Activated T-cell treated with anti-CD3 and anti-CD28 coated beads, Interleukin-2, amount 50 U/mL, for 48 hours (primary cell): ENCODE measurements around the gene DCHS2.
A peak's percentile ranks its signal among the peaks of the same experiment; 100 is the strongest.

Experiments used
- DNase-seq, 2 experiments: peaks; one replicate each; pipeline ENCODE4 v3.0.0-alpha.2; 2020

DCHS2 gene

DNA sequence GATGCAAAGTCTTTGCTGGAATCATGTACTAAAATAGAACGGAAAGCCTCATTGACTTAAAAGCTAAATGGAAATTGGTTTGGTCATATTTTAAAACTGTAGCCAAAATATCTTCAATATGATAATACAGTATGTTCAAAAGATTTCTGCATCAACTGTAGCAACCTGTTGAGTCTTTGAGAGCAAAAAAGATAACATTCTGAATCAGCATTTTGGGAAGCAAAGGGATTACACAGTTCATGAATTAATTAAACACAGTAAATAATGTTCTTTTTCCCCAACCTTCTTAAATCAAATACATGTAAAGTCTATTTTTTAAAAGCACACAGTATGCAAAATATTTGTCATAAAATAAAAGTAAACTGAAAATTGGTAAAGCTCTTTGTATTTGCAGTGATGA lies 50.5 kb downstream of the DCHS2 start:
- no peak for DNase-seq

DNA sequence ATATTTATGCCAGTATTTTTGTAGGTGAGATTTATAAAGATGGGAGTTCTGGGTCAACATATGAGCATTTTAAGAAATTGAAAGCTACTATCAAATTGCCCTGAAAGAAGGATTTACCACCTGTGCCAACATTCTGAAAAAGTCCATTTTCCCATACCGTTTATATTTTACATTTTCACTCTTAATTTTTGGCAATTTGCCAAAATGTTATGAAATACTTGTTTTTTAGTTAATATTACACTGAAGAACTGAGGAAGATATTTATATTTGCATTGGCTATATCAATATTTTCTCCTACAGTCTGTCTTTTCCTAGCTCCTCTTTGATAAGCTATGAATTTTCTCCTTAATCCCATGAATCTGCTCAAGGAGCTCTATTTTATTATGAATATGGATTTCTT lies 52.4 kb downstream of the DCHS2 start:
- DNase-seq: no peak

DNA sequence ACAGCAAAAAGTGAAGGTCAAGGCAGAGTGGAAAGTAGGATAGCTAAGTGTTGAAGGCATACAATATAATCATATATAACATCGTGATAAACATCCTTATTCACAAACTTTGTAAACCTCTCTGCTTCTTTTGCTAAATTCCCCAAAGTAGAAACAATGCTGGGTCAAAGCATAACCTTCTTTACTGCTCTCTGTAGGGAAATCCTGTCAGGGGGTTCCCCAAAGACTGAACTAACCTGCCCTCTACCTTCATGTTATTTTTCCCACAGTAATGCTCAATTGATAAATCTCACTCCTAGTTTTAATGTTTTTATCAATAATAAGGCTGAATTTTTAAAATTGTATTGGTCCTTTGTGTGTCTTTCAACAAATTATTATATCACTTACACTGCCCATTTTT lies 55.7 kb downstream of the DCHS2 start:
- DNase-seq: no peak

DNA sequence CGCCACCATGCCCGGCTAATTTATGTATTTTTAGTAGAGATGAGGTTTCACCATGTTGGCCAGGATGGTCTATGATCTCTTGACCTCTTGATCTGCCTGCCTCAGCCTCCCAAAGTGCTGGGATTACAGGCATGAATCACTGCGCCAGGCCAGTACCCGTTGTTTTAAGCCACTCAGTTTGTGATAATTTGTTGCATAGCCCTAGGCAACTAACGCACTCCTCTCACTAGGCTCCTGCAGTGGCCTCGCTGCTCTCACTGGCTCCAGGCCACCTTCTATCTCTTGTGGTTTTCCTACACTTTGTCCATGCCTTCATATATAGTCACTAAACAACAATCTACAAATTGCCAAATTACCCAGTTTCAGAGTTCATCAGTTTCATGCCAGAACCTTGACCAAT lies 58.1 kb downstream of the DCHS2 start:
- DNase-seq: no peak

DNA sequence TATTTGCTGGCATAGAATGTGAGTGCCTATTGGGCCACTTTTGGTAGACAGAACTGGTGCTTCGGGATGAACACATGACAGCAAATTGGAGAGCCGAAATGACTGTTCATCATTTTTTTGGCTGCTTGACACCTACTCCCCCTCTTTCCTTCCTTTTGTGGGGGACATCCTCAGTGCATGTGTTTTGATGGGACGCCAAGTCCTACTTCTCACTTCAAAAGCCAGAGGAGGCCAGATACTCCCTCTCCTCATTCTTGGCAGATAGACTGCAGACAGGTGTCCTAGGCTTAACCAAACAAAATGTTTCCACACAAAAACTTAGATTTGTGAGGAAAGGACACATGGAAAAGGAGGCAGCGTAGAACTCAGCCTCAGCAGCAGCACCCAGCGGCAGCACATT lies 62.4 kb downstream of the DCHS2 start:
- no peak for DNase-seq

DNA sequence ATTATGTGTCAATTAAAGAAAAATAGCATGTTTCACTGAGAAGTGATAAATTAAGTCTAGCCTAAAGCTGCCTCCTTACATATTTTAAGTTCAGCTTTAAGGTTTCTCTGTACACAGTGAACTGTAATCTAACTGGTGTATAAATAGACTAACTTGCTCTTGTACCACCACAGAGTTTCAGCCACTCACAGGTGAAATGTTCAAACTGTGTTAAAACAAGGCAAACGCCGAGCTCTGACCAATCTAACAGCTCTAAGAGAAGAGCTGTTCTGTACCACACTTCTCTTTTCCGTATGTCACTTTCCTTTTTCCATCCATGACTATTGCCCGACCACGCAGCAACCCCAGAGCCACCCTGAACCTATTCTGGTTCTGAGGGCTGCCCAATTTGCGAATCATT lies 64.5 kb downstream of the DCHS2 start:
- DNase-seq: no peak

DNA sequence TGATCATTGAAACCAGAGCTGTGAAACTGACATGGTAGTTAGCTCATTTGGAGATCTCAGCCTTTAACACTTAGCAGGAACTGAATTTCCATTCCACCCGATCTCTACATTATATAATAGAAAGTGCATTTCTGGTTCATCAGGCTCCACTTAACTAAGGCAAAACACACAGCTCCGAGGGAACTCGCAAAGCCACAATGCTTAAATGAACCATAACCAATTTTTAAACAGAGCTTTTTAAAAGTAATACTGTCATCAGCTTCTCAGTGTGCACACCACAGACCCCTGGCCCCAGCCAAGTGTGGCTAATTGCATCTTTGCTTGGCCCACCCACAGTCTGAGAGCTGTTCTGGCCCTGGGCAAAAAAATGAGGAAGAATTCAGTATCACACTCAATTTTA lies 66.1 kb downstream of the DCHS2 start:
- DNase-seq: no peak

DNA sequence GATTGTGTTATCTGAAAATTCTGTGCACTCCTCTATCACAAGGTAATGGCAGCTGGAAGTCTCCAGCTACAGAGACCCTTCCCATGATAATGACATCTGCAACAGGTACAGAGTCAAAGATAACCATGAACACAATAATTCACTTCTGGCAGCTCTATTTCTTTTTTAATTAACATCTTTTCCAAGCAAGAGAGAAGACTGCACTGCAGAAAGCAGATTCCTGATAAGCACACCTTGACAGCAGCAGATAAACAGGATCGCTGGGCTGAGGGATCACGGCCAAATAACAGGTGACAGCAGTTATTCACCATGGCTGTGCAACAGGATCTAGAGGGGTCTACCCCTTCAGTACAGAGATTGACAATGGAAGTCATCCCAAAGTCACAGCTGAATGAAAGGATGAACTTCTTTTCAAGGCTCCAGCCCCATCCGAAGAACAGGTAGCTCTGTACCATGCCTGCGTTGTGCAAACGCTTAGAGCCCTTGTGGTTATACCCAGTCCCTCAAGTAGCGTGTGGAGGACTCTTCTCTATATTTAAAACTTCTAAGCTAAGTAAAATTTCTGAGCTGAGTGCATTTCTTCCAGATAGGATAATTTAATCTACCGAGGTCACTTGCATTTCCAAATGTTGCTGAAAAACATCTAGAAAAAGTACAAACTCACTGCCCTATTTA lies 66.7 kb downstream of the DCHS2 start:
- DNase-seq: no peak

DNA sequence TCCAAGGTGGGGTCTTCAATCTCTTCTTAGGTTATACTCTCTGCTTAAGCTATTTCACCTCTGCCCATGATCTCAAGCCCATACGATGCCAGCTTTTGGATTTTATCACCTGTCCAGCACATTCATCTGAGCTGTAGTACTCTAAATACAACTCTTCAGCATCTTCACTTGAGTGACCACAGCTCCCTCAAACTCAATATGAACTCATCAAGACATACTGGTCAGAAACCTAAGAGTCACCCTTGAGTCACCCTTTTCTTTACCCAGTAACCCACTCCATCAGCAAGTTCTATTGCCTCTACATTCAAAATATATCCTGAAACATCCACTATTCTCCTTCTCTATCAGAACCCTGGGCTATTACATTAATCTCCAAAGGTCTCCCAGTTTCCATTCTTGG lies 69.4 kb downstream of the DCHS2 start:
- no peak for DNase-seq

DNA sequence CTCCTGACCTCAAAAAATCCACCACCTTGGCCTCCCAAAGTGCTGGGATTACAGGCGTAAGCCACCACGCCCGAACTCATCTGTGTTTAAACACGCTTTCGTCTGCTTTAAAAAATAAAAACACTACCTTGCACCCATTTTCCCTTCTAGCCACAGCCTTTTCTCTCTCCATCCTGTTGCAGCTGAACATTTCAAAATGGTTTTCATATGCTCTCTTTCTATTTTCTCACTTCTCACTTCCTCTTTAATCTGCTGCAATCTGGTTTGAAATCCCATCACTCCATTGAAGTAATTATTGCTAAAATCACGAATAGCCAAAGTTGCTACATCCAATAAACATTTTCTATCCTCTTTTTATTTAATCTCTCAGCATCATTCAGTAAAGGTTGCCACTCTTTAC lies 70.0 kb downstream of the DCHS2 start:
- DNase-seq: no peak

DNA sequence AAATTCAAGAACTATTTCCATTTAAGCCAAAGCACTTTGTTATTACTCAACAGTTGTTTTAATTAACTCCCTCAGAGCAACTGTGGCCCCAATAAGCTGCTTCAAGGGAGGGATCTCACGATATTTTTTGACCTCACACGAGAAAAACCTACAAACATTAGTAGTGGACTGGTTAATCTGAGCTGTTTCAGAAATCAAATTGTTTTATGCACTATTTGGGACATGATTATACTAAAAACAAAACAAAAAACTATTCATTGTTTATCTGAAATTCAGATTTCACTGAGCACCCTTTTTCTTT lies 74.3 kb downstream of the DCHS2 start:
- no peak for DNase-seq

DNA sequence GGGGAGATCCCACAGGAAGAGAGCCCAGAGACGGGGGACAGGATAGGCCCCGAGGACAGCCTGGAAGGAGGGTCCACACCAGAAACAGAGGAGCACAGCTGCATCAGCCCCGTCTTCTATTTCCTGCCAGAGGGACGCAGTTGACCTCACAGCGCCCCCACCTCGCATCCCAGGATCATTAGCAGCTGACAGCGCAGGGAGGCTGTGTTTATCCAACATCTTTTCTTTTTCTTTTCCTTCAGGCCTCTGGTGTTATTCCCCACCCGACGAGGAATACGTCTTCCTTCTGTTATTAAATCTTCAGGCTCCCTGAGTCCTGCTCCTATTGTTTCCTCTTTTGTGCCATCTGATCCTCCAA lies 75.4 kb downstream of the DCHS2 start:
- peak in 1 of 2 experiments; percentile 17 for DNase-seq

DNA sequence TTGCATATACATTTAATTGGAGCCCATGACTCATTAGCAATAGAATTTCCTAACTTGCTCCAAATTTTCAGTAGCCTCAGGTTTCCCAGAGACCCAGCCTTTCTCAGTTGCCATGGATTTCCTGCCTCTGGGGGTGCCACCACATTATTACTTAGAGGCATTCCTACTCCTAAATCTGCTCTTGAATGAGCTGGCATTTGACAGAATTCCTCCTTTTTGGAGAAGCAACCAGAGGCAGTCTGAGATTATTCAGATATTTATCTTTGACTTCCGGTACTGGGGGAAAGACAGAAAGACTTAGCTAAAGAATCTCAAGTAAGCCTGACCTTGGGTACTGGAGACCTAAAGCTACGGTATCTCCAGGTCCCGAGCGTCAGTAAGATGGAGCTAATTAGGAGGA lies 76.3 kb downstream of the DCHS2 start:
- no peak for DNase-seq

DNA sequence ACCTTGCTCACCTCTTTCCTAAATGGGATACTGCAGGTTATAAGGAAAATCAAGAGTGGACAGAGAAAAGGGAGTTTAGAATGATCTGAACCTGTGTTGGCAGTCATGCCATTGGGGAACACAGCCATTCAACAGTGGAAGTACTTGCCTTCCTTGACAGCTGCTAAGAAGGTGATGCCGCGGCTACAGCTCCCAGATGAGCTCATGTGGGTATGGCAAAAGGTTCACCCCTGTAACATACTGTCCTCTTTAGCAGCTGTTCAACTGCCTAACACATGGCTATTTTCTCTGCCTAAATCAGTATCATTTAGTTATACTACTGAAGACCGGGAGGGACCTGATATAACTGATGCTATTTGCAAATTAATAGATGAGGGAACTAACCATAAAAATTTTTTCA lies 76.8 kb downstream of the DCHS2 start:
- no peak for DNase-seq

DNA sequence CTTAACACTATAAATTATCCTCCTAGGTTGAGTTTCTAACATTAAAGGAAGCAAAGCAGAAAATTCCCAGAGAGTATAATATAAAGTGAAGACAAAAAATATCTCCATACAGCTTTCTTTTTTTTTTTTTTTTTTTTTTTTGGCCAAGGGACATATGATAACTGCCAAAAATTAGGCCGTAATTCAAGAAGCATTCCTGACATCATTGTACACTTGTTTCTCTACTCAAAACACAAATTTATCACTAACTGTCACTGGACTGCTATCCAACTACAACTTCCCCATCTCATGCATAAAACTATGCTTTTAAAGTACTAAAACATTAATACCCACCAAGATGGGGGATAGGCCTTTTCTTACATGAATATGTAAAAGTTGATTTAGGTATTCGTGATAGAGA lies 77.2 kb downstream of the DCHS2 start:
- DNase-seq: no peak

DNA sequence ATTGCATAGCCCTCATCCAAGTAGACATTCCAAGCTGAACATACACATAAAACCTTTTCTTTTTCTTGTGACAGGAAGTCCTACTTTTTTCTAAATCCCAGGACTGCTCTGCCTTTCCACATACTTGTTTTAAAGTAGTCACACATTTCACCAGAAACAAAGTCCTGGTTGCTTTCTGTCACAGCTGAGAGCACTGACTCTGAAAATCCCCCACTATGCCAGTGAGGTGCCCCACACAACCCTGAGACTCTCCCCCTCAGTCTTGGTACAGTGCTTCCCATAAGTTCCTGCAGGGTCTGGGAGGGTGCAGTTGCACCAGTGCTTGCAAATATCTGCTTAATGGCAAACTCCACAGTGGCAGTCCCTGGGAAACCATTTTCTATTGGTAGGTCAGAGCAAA lies 84.2 kb downstream of the DCHS2 start:
- no peak for DNase-seq

DNA sequence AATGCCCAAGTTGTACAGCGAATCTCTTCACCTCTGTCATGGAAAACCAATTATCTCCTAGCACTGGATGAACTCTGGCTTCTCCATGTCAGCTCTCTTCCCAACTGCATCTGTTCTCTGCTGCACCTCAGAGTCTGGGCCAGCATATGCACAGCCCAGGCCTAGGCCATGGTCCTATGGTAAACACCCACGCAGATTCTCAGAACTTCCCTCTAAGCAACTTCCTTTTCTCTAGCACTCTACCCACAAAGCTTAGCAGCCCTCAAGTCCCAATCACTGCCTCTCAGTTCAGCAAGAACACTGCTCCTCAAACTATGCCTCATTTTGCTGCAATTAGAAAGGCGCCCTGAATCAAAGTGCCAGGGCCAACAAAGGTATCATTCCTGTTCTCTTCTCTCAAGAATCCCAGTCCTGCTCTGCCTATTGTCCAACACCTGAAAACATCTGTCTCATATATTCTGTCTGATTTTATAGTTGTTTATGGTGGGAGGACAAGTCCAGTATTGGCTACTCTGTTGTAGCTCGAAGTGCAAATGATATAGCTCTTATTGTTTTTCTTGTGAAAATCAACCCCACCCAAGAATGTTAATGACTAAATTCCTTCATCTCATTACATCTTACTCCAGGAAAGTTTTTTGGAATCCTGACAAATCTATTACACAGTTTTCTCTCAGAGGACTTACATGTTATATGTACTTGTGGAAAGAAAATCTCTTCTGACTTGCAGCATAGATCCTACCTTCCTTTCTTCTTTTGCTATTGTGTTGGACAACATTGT lies 85.4 kb downstream of the DCHS2 start:
- no peak for DNase-seq

DNA sequence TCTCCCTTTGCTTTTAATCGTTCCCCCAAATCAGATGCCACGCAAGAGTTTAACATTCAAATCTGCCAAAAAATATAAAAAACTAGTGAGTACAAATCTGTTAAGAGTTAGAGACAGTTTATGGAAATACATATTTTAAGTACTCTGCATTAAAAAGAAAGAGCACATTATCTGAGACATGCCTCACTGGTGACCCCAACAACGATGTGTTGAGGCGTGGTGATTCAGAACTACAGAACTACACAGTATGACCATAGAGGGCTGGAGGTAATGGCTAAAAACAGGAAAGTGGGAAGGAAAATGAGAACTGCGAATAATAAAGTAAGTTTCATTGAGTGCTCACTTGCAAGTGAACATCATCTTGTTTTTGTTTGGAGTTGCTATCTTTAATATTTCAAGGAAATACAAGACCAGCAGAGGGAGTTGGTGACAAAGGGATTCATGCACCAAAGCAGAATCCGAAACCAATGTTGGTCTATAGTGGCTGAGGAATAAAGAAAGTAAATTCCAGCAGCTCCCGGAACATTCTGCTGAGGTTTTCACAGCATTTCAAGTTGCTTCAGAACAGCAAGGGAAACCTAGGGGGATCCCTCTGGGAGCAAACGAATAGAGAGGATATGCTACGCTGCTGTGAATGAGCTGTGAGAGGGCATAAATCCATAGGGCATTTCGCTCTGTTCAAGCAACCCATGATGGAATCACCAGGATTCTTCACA lies 92.2 kb downstream of the DCHS2 start:
- no peak for DNase-seq

DNA sequence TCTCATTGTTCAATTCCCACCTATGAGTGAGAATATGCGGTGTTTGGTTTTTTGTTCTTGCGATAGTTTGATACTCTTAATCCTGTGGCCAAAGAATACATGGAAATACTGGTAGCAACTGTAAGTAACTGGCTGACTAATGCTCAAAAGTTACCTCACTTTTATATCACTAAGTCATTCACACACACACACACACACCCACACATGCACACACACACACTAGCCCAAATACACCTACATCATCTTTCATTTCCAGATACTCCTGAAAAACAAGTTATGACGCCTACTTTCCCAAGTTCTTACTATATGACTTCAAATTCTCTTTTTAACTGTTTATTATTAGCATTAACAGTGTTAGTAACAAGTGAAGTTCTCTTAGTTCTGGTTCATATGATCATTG lies 101.3 kb downstream of the DCHS2 start:
- no peak for DNase-seq

DNA sequence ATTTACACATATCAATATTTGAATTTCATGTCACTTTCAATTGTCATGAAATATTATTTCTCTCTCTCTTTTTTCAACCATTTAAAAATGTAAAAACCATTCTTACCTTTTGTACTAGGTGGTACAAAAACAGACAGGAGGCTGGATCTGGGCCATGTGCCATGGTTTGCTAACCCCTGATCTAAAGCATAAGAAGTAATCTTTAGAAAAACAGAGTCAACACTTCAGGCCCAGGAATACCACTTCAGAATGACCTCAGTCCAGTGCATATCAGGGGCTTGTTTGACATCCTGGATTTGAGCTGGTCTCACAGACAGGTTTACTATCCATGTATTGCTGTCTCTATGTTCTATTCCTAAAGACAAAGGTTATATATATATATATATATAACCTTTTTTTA lies 102.5 kb downstream of the DCHS2 start:
- no peak for DNase-seq

DNA sequence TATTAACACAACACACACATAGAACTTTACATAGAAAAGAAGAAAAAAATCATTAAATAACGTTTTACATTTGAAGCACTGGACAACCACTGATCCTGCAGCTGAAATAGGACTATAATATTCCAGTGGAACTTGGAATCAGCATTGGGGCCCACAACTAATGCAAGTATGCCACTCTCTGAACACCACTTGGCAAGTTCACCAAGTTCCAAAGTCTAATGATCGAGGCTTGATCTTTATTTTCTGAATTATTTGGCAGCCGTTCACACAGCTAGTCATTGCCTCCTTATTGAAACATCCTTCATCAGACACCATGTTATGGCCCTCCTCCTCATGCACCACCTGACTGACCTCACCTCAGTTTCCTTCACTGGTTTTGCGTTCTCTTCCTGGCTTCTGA lies 107.6 kb downstream of the DCHS2 start:
- no peak for DNase-seq

DNA sequence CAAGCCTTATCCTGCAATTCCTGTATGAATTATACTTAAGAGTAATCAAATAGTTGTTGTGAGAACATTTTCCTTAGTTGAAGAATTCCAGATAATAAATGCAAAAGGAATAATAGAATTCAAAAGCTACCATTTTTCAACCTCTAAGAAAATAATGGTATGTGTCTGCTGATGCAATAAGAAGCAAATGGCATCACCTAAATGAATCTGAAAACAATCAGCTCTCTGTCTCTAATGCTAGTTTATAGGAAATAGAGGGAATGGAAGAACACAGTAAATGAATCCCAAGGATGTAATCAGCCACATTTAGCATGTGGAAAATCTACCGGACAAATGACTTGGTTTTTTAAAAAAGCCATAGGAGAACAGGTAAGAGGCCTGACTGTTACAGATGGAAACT lies 115.1 kb downstream of the DCHS2 start:
- DNase-seq: no peak

DNA sequence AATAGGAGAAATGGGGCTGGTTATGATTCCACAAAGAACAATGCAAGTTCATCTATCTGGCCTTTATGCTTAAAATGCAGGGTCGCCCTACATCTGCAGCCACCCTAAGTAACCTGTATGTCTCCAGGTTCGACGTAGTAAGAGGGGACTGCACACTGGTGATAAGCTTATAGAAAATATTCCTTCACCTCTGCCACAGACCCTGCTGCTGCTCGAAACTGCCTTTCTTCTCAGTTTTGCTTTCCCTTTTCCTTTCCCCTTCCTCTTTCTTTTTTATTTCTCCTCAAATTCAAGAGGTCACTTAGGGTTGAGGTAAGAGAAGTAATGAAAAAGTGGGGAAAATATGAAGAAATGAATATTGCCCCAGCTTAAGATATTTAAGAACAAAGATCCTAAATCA lies 123.5 kb downstream of the DCHS2 start:
- no peak for DNase-seq

DNA sequence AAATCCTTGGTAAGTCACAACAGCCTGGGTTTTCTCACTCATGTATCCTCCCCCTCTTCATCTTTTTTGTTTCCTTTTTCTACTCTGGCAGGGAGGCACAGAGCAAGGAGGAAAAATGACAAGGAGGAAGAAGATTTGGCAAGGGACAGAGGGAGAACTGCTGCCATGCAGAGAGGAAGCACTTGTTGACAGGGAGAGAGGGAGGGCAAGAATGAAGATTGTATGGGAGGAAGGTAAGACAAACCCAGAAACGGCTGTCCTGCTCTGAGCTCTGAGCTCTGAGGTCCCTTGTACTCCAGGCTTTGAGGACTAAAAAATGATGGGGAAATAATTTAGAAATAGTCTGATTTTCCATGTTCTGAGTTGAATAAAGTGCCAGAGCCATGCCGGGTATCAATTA lies 123.9 kb downstream of the DCHS2 start:
- DNase-seq: no peak

DNA sequence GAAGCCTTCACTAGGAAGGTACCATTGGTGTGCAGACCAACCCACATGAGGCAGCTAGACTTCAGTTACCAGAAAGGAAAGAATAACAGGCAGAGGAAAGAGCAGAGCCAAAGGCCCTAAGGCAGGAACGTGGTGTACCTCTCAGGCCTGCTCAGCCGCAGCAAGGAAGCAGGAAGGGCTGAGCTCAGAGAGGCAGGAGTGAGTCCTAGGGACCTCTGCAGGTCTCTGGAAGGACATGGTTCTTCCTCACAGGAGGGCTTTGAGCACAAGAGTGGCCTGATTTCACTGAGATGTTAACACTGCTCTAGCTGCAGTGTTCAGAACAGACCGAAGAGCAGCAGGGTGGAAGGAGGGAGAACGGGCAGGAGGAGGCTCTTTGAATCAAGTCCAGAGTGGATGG lies 124.6 kb downstream of the DCHS2 start:
- DNase-seq: no peak
